Fibroblast of lung (primary cell): Measurements from ENCODE around the gene PDCD1LG2.

ENCODE experiments used
- CTCF ChIP-seq, 2 donors: IDR thresholded peaks in 1 of 2; conservative IDR thresholded peaks in 1 of 2; 1 replicate in 1 of 2; 2 replicates in 1 of 2; pipeline ENCODE4 v1.5.1; 2011 to 2012; ENCODE audit warnings: low read length in 2 of 2, control low read depth in 1 of 2, inconsistent platforms in 1 of 2, low read depth in 1 of 2, mild to moderate bottlenecking in 1 of 2
- EZH2 ChIP-seq: IDR thresholded peaks from 2 replicates; pipeline ENCODE4 v1.5.1; 2012; ENCODE audit warnings: low read length, control low read depth, mild to moderate bottlenecking; ENCODE audit errors: missing control alignments

- TF ChIP-seq CTCF (conservative IDR thresholded peaks at IDR 0.05 in 1 of 2, IDR thresholded peaks at IDR 0.05 in 1 of 2; ENCODE audit: low read depth in 1 of 2, low read length in 2 of 2): no peak
- TF ChIP-seq EZH2: no peak
These were observed 24.8 kb upstream of the PDCD1LG2 start for GRCh38 chr9:5485378-5486085.
